Endodermal cell (in vitro differentiated cells): Measurements from ENCODE around the gene EPHB1. TPM values are rescaled to one million over a fixed set of nuclear protein-coding genes. Genes with fewer than 3 reads are reported as not detected.

Source experiments
- DNase-seq: peaks from one replicate; pipeline ENCODE4 v3.0.0-alpha.2; 2017
- H3K27ac ChIP-seq: 2 replicates; pipeline ENCODE4 v1.5.1; 2013; ENCODE audit warnings: mild to moderate bottlenecking, low read depth, low read length, moderate library complexity
- H3K27me3 ChIP-seq: 2 replicates; pipeline ENCODE4 v1.6.1; 2013; ENCODE audit warnings: mild to moderate bottlenecking, low read length, moderate library complexity; ENCODE audit not compliant: insufficient read depth, control insufficient read depth, poor library complexity, severe bottlenecking
- H3K36me3 ChIP-seq: 2 replicates; pipeline ENCODE4 v1.7.0; 2013; ENCODE audit warnings: mild to moderate bottlenecking, low read length, moderate library complexity; ENCODE audit not compliant: control insufficient read depth, insufficient read depth
- H3K4me1 ChIP-seq: one replicate; pipeline ENCODE4 v1.7.0; 2013; ENCODE audit warnings: low read length; ENCODE audit not compliant: control insufficient read depth, insufficient read depth
- H3K4me3 ChIP-seq: 2 replicates; pipeline ENCODE4 v1.5.1; 2013; ENCODE audit warnings: mild to moderate bottlenecking, low read length, moderate library complexity
- H3K9ac ChIP-seq: 2 replicates; pipeline ENCODE4 v1.6.1; 2013; ENCODE audit warnings: mild to moderate bottlenecking, low read length, moderate library complexity; ENCODE audit not compliant: poor library complexity, severe bottlenecking; ENCODE audit errors: extremely low read depth
- H3K9me3 ChIP-seq: 2 replicates; pipeline ENCODE4 v1.6.1; 2013; ENCODE audit warnings: mild to moderate bottlenecking, low read length, moderate library complexity; ENCODE audit not compliant: control insufficient read depth
- H3K27ac Mint-ChIP-seq: 2 replicates; pipeline ENCODE4 v1.8.0; 2020; ENCODE audit warnings: mixed read lengths
- H3K27me3 Mint-ChIP-seq: 2 replicates; pipeline ENCODE4 v1.8.0; 2021; ENCODE audit warnings: mild to moderate bottlenecking, mixed read lengths; ENCODE audit not compliant: insufficient read depth
- H3K36me3 Mint-ChIP-seq: 2 replicates; pipeline ENCODE4 v1.8.0; 2020; ENCODE audit warnings: low read depth, mixed read lengths
- H3K4me1 Mint-ChIP-seq: 2 replicates; pipeline ENCODE4 v1.8.0; 2020; ENCODE audit warnings: mixed read lengths
- H3K4me3 Mint-ChIP-seq: 2 replicates; pipeline ENCODE4 v1.8.0; 2020; ENCODE audit warnings: mild to moderate bottlenecking, moderate library complexity, mixed read lengths
- H3K9me3 Mint-ChIP-seq: 2 replicates; pipeline ENCODE4 v1.8.0; 2020; ENCODE audit warnings: mild to moderate bottlenecking, mixed read lengths
- CTCF ChIP-seq: fragments of 200-600 bp; sonication (generic); conservative IDR thresholded peaks from 2 replicates; pipeline ENCODE4 v1.5.0; 2021; ENCODE audit warnings: antibody characterized with exemption, mild to moderate bottlenecking
- WGBS, 2 experiments: methylation state at CpG; one replicate each; pipeline versions ENCODE4 v1.1.5 to v1.1.7; 2013; ENCODE audit warnings: missing lambda C conversion rate in 2 of 2, mixed read lengths in 1 of 2; ENCODE audit not compliant: insufficient coverage in 1 of 2, insufficient read length in 1 of 2; 5-methylcytosine and 5-hydroxymethylcytosine counted together
- total RNA-seq, 2 donors: library from RNA; stranded (reverse); fragmentation: NEBNext Ultra II Directional in 1 of 2; extraction: Animal tissue kit (Norgen Biotek cat#: 25700) in 1 of 2; gene quantifications; 2 replicates in 1 of 2; 3 replicates in 1 of 2; pipeline ENCODE4 v1.2.1, GENCODE V29; 2021

Gene EPHB1
- total RNA-seq, 2 donors from 2014 or later, result 2.9 to 3.6 TPM

GRCh38 chr3:134880431-134880830 lies 85.4 kb downstream of the EPHB1 start:
- H3K36me3 Mint-ChIP-seq, result no peaks in the 10 kb centered on the region
- Histone ChIP-seq H3K4me3 (no peak overlapping the region), H3K27ac (peak overlapping the region; percentile 69), H3K36me3 (no peaks in the 10 kb centered on the region), H3K9ac (no peak overlapping the region), H3K4me1 (no peaks in the 10 kb centered on the region), H3K27me3 (peaks cover 9% of the 10 kb centered on the region), H3K9me3 (no peaks in the 10 kb centered on the region)
- H3K4me3 Mint-ChIP-seq, result no peak overlapping the region
- 93 to 100% methylated on average over 2 to 4 of the region's 4 CpGs for WGBS, 2 experiments
- no peak for DNase-seq
- no peak overlapping the region for H3K27ac Mint-ChIP-seq
- no peak for TF ChIP-seq CTCF
- peaks cover 3% of the 10 kb centered on the region for H3K4me1 Mint-ChIP-seq
- H3K27me3 Mint-ChIP-seq, result peaks cover 9% of the 10 kb centered on the region
- H3K9me3 Mint-ChIP-seq, result no peaks in the 10 kb centered on the region

DNA sequence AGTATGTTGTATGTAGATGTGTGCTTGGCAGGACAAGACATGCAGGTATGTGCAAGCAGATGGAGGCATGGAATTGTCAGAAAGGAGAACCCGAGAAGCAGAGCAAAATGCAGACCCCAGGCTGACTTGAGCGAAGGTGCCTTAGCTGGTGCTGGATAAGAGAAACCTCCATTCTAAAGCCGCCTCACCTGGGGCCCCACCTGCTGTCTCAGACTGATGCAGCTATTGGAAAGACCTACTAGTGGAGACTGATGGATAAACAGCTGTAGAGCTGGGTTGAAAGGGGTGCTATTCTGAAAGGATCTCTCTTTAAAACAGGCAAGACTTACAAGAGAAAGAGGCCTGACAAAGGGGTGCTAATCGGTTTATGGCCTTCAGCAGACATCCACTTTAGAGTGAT lies 86.2 kb downstream of the EPHB1 start:
- Histone ChIP-seq H3K36me3 (no peaks in the 10 kb centered on the region), H3K9me3 (no peaks in the 10 kb centered on the region), H3K9ac (no peak overlapping the region), H3K4me1 (no peaks in the 10 kb centered on the region), H3K27me3 (peaks cover 4% of the 10 kb centered on the region), H3K27ac (no peak overlapping the region), H3K4me3 (no peak overlapping the region)
- 86 to 100% methylated on average over 4 of the region's 4 CpGs for WGBS, 2 experiments
- DNase-seq, result peak; percentile 64
- H3K4me1 Mint-ChIP-seq, result peaks cover 4% of the 10 kb centered on the region
- no peak overlapping the region for H3K27ac Mint-ChIP-seq
- H3K4me3 Mint-ChIP-seq, result no peak overlapping the region
- no peaks in the 10 kb centered on the region for H3K36me3 Mint-ChIP-seq
- peak; percentile 39 for TF ChIP-seq CTCF
- H3K27me3 Mint-ChIP-seq, result peaks cover 9% of the 10 kb centered on the region
- H3K9me3 Mint-ChIP-seq, result no peaks in the 10 kb centered on the region

- Histone ChIP-seq H3K27me3 (no peaks in the 10 kb centered on the region), H3K4me1 (no peaks in the 10 kb centered on the region), H3K9me3 (no peaks in the 10 kb centered on the region), H3K27ac (no peak overlapping the region), H3K36me3 (no peaks in the 10 kb centered on the region), H3K4me3 (no peak overlapping the region), H3K9ac (no peak overlapping the region)
- DNase-seq, result no peak
- Mint-ChIP-seq H3K4me3 (no peak overlapping the region), H3K4me1 (peaks cover 4% of the 10 kb centered on the region), H3K9me3 (no peaks in the 10 kb centered on the region), H3K27me3 (peaks cover 19% of the 10 kb centered on the region), H3K27ac (no peak overlapping the region), H3K36me3 (no peaks in the 10 kb centered on the region)
- TF ChIP-seq CTCF, result no peak
- WGBS, 2 experiments, result 91 to 100% methylated on average over 4 to 5 of the region's 5 CpGs
Observed at GRCh38 chr3:134883697-134884385, 88.8 kb downstream of the EPHB1 start.
